ENCODE data around the gene ARHGEF9.

ARHGEF9 gene

DNA sequence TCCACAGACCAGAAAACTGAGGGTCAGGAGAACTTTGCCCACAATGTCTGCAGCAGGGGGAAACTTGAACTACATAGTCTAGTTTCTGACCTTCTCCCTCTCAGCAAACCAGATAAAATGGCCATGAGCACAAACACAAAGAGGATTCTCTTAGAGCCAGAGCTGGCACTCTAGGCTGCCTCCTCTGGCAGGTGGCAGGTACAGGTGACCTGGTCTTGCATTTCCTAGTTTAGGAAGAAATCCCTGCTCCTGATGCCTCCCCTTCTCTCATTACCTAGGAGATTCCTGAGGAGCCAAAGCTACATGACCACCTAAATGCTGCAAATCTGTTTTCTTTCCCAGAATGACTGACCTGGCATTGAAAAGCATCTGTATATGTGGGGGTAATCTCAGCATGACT is 45.1 kb downstream of the ARHGEF9 start:
- DNase-seq (no peak), ATAC-seq (replicated peaks) (no peak)
- H3K4me1 Mint-ChIP-seq (ENCODE audit: low read depth in 2 of 2), result peaks cover 31 to 36% of the 10 kb centered on the region in 2 donors
- H3K4me3 Mint-ChIP-seq, result no peak overlapping the region
- H3K9me3 Mint-ChIP-seq, result no peaks in the 10 kb centered on the region
- no peaks in the 10 kb centered on the region for H3K27me3 Mint-ChIP-seq
- no peak overlapping the region for H3K27ac Mint-ChIP-seq
- H3K36me3 Mint-ChIP-seq (ENCODE audit: insufficient read depth), result peaks cover 4% of the 10 kb centered on the region

DNA sequence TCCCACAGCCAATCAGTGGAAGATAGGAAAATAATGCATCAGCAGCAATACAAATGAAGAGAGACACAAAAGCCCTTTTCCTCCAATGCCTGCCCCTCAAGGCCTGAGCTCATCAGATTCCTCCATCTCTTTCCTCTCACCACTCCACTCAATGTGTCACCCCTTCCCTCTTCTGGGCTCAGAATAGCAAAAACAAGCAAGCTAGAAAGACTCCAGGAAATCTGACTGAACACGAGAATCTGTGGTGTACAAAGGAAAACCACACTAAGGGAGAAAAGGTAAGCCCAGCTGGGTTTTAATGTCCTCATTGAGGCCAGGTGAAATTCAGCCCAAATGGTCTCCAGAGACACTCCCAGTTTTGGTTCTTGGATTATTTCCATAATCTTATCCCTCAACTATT is 46.3 kb downstream of the ARHGEF9 start:
- Mint-ChIP-seq H3K27me3 (no peaks in the 10 kb centered on the region), H3K9me3 (no peaks in the 10 kb centered on the region), H3K27ac (peak overlapping the region in 1 of 2 donors; percentile 73), H3K36me3 (ENCODE audit: insufficient read depth) (peaks cover 6% of the 10 kb centered on the region), H3K4me3 (no peak overlapping the region), H3K4me1 (ENCODE audit: low read depth in 2 of 2) (peaks cover 21 to 26% of the 10 kb centered on the region in 2 donors)
- DNase-seq (no peak), ATAC-seq (replicated peaks) (no peak)

DNA sequence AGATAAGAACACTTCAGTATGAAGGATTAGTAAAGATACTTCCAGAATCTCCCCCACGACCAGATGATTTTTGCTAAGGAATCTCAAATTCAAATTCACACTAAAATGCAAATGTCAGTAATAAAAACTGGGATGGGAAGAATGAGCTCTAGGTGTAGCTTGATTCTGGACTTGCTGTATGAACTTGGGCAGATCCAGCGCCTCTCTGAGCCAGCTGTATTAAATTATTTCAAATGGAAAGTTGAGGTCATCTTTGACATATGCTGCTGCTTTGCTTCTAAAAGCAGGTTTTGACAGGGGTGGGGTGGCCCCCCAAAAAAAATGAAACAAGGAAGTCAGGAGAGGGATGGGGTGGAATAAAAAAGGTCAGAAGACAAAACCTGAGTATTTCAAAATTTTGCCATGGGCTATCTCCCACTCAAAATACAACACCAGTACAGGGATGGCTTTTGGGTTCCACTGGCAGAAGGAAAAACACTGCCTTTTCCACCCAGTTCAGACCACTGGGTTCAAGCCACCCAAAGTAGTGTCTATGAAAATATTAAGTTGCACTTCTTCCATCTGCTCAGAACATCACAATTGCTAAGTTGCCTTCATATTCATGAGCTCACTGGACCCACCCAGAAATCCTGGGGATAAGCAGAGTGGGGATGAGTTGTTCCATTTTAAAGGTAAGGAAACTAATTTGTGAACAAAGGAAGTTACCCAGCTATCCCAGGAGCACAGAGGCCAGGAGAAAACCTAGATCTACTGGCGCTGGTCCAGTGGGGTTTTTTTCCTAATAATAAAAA is 47.7 kb downstream of the ARHGEF9 start:
- no peak for ATAC-seq (replicated peaks)
- H3K27ac Mint-ChIP-seq, result peak overlapping the region in 1 of 2 donors; percentile 38
- DNase-seq, result no peak
- no peaks in the 10 kb centered on the region for H3K27me3 Mint-ChIP-seq
- H3K4me1 Mint-ChIP-seq (ENCODE audit: low read depth in 2 of 2), result peaks cover 21 to 22% of the 10 kb centered on the region in 2 donors
- H3K9me3 Mint-ChIP-seq, result no peaks in the 10 kb centered on the region
- no peak overlapping the region for H3K4me3 Mint-ChIP-seq
- H3K36me3 Mint-ChIP-seq (ENCODE audit: insufficient read depth), result peaks cover 6% of the 10 kb centered on the region

DNA sequence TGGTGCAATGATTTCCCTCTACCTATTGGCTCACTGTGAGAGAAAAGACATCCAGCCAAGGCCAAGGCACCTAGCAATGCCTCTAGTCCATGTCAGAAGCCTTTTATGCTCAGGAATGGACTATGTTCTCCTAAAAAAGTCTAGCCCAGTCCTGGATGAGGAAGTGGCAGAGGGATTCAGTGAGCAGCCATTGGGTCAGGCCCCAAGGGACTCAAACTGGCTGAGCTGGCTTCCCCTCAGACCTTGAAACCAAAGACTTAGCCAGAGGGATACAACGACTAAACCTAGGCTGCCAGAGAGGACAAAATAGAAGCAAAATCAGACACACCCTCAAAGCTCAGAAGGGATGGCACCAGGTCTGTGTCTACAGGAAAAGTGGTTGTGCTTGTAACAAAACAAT is 49.1 kb downstream of the ARHGEF9 start:
- Mint-ChIP-seq H3K27ac (no peak overlapping the region), H3K27me3 (no peaks in the 10 kb centered on the region), H3K4me1 (ENCODE audit: low read depth in 2 of 2) (peaks cover 13 to 15% of the 10 kb centered on the region in 2 donors), H3K36me3 (ENCODE audit: insufficient read depth) (peaks cover 6% of the 10 kb centered on the region), H3K9me3 (no peaks in the 10 kb centered on the region), H3K4me3 (no peak overlapping the region)
- DNase-seq (no peak), ATAC-seq (replicated peaks) (no peak)

DNA sequence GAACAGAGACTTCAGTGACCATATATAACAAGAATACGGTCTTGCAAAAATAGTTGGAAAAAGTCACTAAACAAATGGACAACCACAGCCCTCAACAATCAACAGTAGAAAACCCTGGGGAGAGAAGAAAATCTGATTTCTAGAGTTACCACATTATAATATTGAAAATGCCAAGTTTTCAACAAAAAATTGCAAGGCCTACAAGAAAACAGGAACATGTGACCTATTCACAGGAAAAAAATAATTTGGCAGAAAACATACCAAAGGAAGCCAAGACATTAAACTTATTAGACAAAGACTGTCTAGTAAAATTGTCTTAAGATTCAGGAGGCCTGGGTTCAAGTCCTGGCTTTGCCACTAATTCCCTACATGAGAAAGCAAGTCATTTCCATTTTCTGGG is 64.7 kb downstream of the ARHGEF9 start:
- Mint-ChIP-seq H3K9me3 (no peaks in the 10 kb centered on the region), H3K27ac (no peak overlapping the region), H3K4me1 (ENCODE audit: low read depth in 2 of 2) (peaks cover 4 to 6% of the 10 kb centered on the region in 2 donors), H3K4me3 (no peak overlapping the region), H3K27me3 (no peaks in the 10 kb centered on the region), H3K36me3 (ENCODE audit: insufficient read depth) (peaks cover 9% of the 10 kb centered on the region)
- DNase-seq (no peak), ATAC-seq (replicated peaks) (no peak)

DNA sequence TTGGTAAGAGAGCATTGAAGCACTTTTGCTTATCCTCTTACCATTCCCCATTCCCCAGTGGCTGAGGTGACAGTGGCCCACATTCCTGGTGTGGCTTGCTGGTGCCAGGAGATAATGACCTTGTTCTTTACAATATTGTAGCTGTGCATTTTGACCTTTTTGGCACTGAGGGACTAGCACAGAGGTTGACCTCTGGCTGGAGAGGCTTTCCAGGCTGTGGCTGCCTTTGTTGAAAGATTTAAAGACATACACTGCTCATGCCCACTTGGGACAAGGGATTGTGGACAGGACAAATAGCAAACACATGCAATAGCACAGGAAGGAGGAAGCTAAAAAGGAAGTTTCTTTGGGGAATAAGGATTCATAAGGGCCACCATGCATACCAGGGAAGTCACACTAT is 65.4 kb downstream of the ARHGEF9 start:
- no peak for ATAC-seq (replicated peaks)
- no peak overlapping the region for H3K4me3 Mint-ChIP-seq
- H3K27ac Mint-ChIP-seq, result no peak overlapping the region
- H3K27me3 Mint-ChIP-seq, result no peaks in the 10 kb centered on the region
- no peak for DNase-seq
- H3K9me3 Mint-ChIP-seq, result no peaks in the 10 kb centered on the region
- H3K36me3 Mint-ChIP-seq (ENCODE audit: insufficient read depth), result peaks cover 9% of the 10 kb centered on the region
- H3K4me1 Mint-ChIP-seq (ENCODE audit: low read depth in 2 of 2), result peaks cover 4 to 6% of the 10 kb centered on the region in 2 donors

DNA sequence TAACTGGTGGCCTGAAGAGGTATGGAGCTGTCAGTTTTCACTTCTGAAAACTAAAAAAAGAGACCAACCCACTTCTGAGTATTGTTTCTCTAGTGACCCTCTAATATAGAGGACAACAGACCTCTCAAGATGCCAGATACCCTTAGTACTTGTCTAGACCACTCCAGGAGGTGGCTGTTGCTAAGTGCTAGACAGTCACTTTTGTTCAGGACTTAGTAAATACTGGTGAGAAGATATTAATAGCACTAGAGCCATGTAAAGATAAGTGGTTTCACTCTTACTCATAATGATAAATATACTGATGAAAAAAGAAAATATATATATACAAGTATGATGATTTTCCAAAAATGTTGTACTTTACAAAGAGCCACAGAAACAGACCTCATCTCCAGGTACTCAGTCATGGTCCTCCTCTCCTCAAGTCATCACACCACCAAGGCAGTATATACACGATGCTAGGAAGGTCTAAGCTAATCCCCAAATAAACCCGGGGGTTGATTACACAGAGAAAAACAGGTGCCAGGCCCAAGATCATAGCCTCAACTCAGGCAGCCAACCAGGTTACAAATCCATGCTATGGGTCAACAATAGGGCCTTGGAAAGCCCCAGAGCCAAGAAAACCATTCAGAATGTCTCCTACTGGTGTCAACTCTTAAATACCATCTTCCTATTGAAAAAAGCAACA is 66.9 kb downstream of the ARHGEF9 start:
- Mint-ChIP-seq H3K27me3 (no peaks in the 10 kb centered on the region), H3K4me1 (ENCODE audit: low read depth in 2 of 2) (no peaks in the 10 kb centered on the region), H3K9me3 (no peaks in the 10 kb centered on the region), H3K36me3 (ENCODE audit: insufficient read depth) (peaks cover 9% of the 10 kb centered on the region), H3K4me3 (no peak overlapping the region), H3K27ac (no peak overlapping the region)
- no peak for ATAC-seq (replicated peaks)
- no peak for DNase-seq

DNA sequence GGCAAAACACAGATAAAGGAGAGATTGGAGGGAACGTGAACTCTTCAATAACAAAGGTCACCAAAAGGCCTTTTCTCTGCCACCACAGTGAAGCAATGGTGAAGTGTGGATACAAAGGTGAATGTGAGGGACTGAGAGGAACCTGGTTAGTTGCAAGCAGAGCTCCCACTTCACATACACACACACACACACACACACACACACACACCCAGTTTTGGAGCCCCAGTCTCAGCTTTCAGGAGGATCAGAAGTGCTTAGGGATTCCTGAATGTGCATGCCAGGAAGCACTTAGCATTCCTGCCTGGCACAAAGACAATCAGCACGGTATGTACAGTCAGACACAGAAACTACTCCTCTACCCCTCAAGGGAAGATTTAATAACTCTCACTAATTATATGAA is 71.5 kb downstream of the ARHGEF9 start:
- peaks cover 7% of the 10 kb centered on the region for H3K36me3 Mint-ChIP-seq (ENCODE audit: insufficient read depth)
- ATAC-seq (replicated peaks) (no peak), DNase-seq (no peak)
- H3K4me3 Mint-ChIP-seq, result no peak overlapping the region
- H3K9me3 Mint-ChIP-seq, result no peaks in the 10 kb centered on the region
- H3K4me1 Mint-ChIP-seq (ENCODE audit: low read depth in 2 of 2), result peaks cover 5 to 8% of the 10 kb centered on the region in 2 donors
- no peak overlapping the region for H3K27ac Mint-ChIP-seq
- H3K27me3 Mint-ChIP-seq, result no peaks in the 10 kb centered on the region

DNA sequence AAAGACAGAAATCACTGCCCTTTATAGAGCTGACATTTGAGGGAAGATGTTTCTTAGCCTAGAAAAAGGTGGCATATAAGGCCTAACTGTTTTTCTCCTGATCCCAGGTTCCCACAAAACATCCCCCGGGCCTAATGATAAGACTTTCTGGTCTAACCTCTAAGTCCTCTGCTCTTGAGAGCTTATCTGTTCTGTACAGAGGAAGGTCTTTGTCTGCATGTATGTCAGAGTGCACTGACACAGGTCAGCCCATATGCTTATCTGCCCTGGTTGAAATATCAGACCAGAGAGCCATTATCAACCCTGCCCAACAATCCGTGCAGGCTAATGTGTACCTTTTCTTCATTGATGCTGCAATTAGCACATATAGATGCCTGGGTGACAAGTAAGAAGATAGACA is 76.2 kb downstream of the ARHGEF9 start:
- H3K27me3 Mint-ChIP-seq, result no peaks in the 10 kb centered on the region
- DNase-seq (no peak), ATAC-seq (replicated peaks) (no peak)
- no peak overlapping the region for H3K4me3 Mint-ChIP-seq
- peaks cover 8 to 15% of the 10 kb centered on the region in 2 donors for H3K4me1 Mint-ChIP-seq (ENCODE audit: low read depth in 2 of 2)
- no peaks in the 10 kb centered on the region for H3K9me3 Mint-ChIP-seq
- peaks cover 9% of the 10 kb centered on the region for H3K36me3 Mint-ChIP-seq (ENCODE audit: insufficient read depth)
- peak overlapping the region in 1 of 2 donors; percentile 70 for H3K27ac Mint-ChIP-seq

DNA sequence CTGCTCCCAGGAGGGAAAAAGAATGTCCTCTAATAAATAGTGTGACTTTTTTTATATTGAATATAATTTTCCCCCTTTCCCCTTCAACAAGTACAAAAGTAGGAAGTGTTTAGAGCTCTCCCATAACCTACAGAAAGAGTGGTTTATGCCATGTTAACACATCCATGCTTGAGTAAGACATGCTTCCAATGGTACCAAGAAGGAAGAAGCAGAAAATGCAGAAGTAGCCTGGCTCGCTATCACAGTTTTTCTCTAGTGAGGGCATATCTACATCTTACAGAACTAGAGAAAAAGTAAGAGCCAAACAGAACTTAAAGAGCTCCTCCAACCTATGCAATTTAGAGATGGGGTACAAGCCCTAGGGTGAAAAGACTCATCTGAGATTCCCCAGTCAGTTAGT is 82.5 kb downstream of the ARHGEF9 start:
- Mint-ChIP-seq H3K9me3 (no peaks in the 10 kb centered on the region), H3K4me3 (no peak overlapping the region), H3K36me3 (ENCODE audit: insufficient read depth) (peaks cover 15% of the 10 kb centered on the region), H3K27me3 (no peaks in the 10 kb centered on the region), H3K4me1 (ENCODE audit: low read depth in 2 of 2) (peaks cover 0 to 1% of the 10 kb centered on the region in 2 donors), H3K27ac (no peak overlapping the region)
- DNase-seq (no peak), ATAC-seq (replicated peaks) (no peak)

DNA sequence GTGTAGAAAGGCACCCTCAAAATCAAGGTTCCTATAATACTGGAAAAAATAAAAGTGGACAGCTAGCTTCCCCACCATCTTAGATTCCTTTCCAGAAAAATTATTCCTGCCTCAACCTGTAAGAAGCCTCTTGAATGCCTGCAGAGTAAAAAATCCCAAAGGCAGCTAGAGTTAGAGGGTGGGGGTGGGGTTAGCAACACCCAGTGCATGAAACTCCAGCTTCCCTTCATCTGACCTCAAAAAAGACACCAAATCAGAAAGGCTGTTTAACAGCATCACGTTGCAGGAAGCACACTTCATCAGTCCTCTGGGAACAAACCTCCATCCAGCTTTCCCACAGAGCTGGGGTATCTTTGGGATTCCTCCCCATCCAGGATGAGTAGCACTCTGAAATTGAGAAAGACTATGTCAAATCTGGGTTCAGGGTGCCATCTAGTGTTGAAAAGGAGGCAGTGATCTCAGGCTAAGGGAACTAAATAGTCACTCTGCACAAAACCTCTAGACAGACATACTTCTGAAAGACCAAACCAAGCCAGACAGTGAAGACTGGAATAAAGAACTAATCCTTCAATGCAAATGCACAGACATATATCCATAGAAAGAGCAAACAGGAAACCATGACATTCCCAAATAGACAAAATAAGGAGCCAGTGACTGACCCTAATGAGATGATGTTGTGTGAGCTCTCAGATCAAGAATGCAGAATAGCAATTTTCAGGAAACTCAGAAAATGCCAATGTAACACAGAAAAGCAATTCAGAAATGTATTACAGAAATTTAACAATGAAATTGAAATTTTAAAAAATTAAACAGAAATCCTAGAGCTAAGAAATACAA is 97.9 kb downstream of the ARHGEF9 start:
- Mint-ChIP-seq H3K27ac (peak overlapping the region in 1 of 2 donors; percentile 58), H3K4me1 (ENCODE audit: low read depth in 2 of 2) (no peaks in the 10 kb centered on the region), H3K36me3 (ENCODE audit: insufficient read depth) (peaks cover 3% of the 10 kb centered on the region), H3K27me3 (no peaks in the 10 kb centered on the region), H3K9me3 (no peaks in the 10 kb centered on the region), H3K4me3 (no peak overlapping the region)
- no peak for ATAC-seq (replicated peaks)
- peak in 2 of 3 experiments; percentile 6 to 7 for DNase-seq

DNA sequence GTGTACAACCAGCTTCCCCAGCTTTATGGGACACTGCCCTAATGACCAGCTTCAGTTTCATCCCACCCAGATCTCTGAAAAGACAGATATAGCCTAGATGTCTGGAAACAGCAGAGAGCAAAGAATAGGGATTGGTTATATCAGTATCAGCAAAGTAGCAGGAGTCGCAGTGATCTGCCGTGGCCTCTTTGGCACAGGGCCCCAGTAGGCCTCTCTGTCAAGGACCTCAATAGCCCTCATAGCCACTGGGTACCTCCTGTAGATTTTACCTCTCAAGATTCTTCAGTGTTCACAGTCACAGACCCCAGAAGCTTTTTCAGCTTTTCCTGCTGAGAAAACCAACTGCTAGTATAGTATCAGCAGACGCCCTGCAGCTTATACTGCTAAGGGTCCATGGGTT is 104.6 kb downstream of the ARHGEF9 start:
- H3K4me3 Mint-ChIP-seq, result no peak overlapping the region
- no peaks in the 10 kb centered on the region for H3K27me3 Mint-ChIP-seq
- H3K27ac Mint-ChIP-seq, result no peak overlapping the region
- peaks cover 0 to 3% of the 10 kb centered on the region in 2 donors for H3K4me1 Mint-ChIP-seq (ENCODE audit: low read depth in 2 of 2)
- ATAC-seq (replicated peaks) (no peak), DNase-seq (no peak)
- peaks cover 4% of the 10 kb centered on the region for H3K36me3 Mint-ChIP-seq (ENCODE audit: insufficient read depth)
- H3K9me3 Mint-ChIP-seq, result no peaks in the 10 kb centered on the region

DNA sequence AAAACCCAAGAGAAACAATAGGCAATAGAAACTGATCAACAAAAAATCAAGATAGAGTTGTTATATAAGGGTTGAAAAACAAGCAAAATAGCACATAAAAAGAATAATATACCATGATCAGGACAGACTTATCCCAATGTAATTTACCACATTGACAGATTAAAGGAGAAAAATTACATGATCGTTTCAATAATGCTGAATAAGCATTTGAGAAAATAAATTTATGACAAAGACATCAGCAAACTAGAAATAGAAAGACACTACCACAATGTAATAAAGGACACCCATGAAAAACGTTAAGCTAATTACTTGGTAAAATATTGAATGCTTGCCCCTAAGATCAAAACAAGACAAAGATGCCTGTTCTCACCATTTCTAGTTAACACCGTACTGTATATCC is 105.6 kb downstream of the ARHGEF9 start:
- peaks cover 0 to 3% of the 10 kb centered on the region in 2 donors for H3K4me1 Mint-ChIP-seq (ENCODE audit: low read depth in 2 of 2)
- no peaks in the 10 kb centered on the region for H3K27me3 Mint-ChIP-seq
- DNase-seq, result no peak
- no peaks in the 10 kb centered on the region for H3K9me3 Mint-ChIP-seq
- no peak overlapping the region for H3K4me3 Mint-ChIP-seq
- ATAC-seq (replicated peaks), result no peak
- no peak overlapping the region for H3K27ac Mint-ChIP-seq
- H3K36me3 Mint-ChIP-seq (ENCODE audit: insufficient read depth), result peaks cover 4% of the 10 kb centered on the region
